HG02588 (cell line): Measurements from ENCODE around the gene ASPSCR1.

ENCODE experiments used
- ATAC-seq: cut with Tn5 transposase; IDR thresholded peaks from one replicate; pipeline ENCODE4 v1.9.1; 2021; ENCODE audit warnings: mild to moderate bottlenecking, moderate library complexity; ENCODE audit not compliant: unreplicated experiment

Gene ASPSCR1

GRCh38 chr17:82011617-82012187 lies 34.3 kb downstream of the ASPSCR1 start:
- ATAC-seq: no peak

GRCh38 chr17:82012261-82012639 lies 34.8 kb downstream of the ASPSCR1 start:
- no peak for ATAC-seq

GRCh38 chr17:82012640-82013295 lies 35.3 kb downstream of the ASPSCR1 start:
- ATAC-seq: no peak

- ATAC-seq: no peak
Measured at GRCh38 chr17:82013341-82013740, 35.9 kb downstream of the ASPSCR1 start.

- no peak for ATAC-seq
Measured at GRCh38 chr17:82013772-82014321, 36.4 kb downstream of the ASPSCR1 start.

- no peak for ATAC-seq
Measured at GRCh38 chr17:82014432-82014831, 37.0 kb downstream of the ASPSCR1 start.

- ATAC-seq: no peak
Measured at GRCh38 chr17:82014971-82015310, 37.5 kb downstream of the ASPSCR1 start.

- no peak for ATAC-seq
Measured at GRCh38 chr17:82015311-82015971, 38.0 kb downstream of the ASPSCR1 start.

GRCh38 chr17:82016061-82016874 lies 38.8 kb downstream of the ASPSCR1 start:
- no peak for ATAC-seq

- no peak for ATAC-seq
Measured at GRCh38 chr17:82016875-82017459, 39.5 kb downstream of the ASPSCR1 start.

GRCh38 chr17:82017612-82018151 lies 40.3 kb downstream of the ASPSCR1 start:
- ATAC-seq: no peak

GRCh38 chr17:82018152-82018988 lies 40.9 kb downstream of the ASPSCR1 start:
- ATAC-seq: no peak

- no peak for ATAC-seq
Measured at GRCh38 chr17:82018989-82019689, 41.7 kb downstream of the ASPSCR1 start.

- ATAC-seq: no peak
Measured at GRCh38 chr17:82019690-82020571, 42.5 kb downstream of the ASPSCR1 start.

GRCh38 chr17:82020572-82021106 lies 43.2 kb downstream of the ASPSCR1 start:
- no peak for ATAC-seq

GRCh38 chr17:82021107-82021899 lies 43.9 kb downstream of the ASPSCR1 start:
- ATAC-seq: no peak

- no peak for ATAC-seq
Measured at GRCh38 chr17:82021900-82022309, 44.5 kb downstream of the ASPSCR1 start.
